AML-193 (cell line): ENCODE data around the gene SLMAP.

Experiments used
- DNase-seq, 2 experiments: peaks; one replicate each; lab custom pipeline; 2025; lab: John Stamatoyannopoulos, UW

Gene SLMAP

DNA sequence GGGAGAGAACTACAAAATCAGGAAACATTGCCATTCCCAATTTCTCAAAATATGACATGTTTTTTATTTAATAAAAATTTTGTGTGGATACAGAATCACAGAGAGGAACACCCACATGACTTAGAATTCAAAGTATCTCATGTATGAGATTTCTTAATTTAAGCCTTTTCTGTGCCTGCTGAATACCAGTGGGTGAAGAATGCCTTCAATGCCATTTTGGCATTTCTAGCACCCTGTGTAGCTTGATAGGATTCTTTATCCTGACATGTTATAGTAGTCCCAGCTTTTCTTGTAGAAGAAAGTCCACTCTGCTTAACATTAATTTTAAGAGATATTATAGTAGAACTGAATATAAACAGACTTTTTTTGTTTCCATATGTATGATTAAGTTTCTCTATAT is 3.1 kb upstream of the SLMAP start:
- DNase-seq = no peak

DNA sequence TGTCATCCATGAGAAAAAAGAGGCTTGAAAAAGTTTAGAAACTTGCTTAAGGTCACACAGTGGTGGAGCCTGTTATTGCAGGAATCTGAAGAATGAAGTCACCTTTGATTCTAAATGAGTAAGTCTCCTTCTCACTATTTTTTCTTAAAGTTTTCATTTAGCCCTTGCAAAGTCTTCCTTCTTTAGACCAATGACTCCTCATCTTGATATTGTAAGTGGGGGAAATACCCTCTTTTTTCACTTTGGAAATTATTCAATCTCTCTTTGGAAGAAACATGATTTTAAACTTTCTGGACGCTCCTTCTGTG is 787 bp upstream of the SLMAP start:
- peak; percentile 77 to 87 for DNase-seq

DNA sequence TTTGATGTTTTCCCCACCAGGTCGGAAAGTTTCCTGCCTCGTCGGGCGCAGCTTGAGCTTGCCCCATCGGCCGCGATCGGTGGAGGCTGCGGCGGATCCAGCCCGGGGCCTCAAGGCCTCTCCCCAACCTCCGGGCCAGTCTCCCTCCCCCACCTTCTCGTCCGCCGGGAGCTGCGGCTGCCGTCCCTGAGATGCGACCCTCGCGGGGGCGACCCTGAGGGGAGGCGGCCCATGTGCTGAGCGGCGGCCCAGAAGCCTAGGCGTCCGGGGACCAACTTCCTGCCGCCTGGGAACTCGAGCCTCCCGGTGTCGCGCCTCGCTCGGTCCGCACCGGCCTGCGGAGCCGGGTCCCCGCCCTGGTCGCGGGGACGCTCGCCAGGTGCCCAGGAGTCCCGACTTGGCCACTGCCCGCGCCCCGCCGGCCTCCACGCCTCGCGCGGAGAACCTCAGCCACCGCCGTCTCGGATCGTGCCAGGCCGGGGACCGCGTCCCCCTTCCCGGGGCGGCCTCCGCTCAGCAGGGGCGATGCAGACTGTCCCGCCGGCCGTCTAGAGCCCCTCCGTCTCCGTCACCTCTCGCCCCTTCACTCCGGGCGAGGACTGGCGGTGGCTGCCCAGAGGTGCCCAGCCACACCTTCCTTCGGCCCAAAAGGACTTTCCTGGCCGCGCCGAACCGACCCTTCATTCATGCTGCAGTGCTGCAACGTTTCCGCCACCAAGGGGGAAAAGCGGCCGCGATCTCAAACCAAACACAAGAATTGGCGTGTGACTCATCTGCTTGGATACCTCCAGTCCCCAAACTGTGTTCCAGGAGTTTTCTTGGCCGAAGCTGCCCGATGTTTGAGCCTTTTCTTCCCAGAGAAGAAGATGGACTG is 656 bp downstream of the SLMAP start:
- DNase-seq = peak; percentile 31 to 44

DNA sequence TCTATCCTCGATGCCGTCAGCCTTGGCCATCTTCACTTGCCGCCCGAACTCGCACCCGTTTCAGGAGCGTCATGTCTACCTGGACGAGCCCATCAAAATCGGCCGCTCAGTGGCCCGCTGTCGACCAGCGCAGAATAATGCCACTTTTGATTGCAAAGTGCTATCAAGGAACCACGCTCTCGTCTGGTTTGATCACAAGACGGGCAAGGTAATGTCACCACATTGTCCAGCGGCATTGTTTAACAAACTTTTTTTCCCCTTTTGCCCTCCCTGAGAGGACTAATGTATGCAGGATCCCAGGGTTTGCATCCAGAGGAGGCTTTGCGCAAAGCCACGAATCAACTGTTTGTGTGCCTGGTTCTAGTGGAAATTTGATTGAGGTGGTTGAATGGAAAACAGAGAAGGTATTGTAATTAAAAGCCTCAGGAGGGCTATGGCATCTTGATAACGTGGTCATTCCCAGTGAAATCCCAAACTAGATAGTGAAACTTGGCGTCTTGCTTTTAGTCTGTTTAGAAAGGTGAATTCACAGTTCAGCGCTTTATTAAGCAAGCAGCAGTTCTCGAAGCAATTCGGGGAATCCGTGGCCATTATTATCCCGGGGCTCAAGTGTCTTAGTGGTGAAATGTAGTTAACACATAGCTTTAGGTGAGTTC is 1.7 kb downstream of the SLMAP start:
- peak; percentile 27 to 34 for DNase-seq

DNA sequence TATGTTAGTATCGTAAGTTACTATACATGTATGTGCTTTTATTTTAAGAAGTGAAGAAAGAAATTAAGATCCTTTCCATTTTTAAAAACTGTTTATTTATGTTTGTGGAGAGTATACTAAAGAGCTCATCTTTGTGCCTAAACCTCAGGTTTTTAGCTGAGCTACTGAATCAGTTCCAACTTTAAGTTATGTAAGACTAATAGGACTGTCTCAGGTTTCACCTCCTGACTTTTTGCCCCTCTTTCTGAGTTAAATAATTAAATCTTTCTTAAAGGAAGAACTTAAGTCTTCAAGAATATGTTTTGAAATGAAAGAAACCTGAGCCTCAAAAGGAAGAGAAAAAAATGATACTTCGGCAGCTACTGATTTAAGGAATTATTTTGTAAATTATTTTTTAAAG is 2.6 kb downstream of the SLMAP start:
- DNase-seq = no peak

DNA sequence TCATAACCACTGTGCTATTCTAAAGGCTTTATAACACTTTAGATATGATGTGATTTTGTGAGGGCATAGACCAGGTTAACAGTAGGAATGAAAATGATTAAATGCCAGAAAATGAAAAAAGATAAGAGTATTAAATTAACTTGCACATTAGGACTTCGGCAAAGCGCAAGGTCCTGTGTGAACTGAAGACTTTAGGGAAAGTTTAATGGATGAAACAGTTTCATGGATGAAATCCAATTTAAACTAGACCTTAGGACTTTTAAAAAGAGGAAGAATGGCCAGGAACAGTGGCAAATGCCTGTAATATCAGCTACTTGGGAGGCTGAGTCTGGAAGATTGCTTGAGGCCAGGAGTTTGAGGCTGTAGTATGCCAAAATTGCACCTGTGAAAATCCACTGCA is 8.7 kb downstream of the SLMAP start:
- DNase-seq = no peak

DNA sequence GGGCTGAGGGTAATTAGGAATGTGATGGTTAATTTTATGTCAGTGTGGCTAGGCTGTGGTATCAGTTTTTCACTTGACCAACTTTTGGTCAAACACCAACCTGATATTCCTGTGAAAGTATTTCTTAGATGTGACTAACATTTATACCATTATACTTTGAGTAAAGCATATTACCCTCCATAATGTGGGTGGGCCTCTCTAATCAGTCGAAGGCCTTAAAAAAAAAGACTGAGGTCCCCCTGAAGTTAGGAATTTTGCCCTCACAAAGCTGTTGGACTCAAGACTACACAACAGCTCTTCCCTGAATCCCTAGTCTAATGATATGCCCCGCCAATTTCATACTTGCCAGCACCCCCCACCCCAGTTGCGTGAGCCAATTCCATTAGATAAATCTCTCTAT is 12.5 kb downstream of the SLMAP start:
- no peak for DNase-seq

DNA sequence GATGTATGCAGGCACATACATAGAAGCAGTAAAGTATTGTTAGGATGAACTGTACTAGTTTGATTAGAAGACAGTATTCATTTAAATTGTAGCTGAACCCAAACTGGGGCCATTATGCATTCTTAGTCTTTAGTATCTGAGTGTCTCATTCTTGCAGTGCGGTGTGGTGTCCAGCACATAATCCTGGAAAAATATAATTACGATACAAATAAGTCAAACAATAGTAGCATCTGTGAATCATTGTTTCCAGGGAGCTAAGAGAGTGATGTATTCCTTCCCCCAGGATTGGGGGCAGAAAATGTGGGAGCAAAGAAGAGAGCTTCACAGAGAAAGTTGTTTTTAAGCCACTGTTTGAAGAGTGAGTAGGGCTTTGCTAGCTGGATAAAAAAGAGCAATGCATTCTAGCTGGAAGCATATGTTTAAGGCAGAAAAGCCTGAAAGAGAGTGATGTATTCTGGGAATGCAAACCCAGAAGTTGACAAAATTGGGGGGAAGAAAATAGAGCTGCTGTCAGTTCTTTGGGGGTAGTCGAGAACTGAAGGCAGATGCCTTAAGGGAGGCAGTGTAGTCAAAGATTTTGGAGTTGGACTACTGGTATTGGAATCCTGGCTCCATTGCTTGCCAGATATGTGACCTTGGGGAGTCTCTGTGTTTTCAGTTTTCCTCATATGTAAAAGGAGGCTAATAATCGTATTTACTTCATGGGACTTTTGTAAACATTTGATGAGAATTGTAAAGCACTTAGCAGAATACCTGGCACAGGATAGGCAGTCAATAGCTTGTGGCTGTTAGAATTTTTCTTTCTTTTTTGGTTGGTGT is 14.1 kb downstream of the SLMAP start:
- no peak for DNase-seq

DNA sequence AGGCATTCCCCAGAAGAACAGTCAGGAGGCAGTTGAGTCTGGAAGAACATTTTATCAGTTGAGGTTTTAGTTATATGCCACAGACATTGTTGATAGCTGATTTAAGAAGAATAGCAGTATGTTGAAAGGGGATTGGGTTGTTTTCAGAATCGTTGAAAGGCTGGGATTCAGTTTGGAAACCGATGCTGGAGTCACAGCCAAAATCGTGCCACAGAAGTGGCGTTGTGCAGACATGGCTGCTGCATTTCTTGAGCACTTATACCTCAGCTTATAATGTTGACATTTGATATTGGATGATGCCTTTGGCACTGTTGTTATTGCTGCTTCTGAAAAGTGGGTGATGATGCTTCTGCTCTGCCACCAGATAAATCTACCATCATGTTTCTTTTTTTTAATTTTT is 16.1 kb downstream of the SLMAP start:
- DNase-seq = no peak

DNA sequence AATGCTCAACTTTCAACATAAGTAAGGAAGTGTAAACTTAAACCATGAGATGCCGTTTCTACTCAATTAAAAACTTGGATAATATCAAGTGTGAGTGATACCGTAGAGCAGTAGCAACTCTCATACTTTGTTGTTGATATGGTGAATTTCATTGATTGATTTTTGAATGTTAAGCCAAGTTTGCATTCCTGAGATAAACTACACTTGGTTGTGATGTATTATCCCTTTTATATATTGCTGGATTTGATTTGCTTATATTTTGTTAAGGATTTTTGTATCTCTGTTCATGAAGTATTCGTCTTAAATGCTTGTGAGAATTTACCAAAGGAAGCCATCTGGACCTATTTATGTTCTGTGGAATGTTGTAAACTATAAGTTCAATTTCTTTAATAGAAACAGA is 21.7 kb downstream of the SLMAP start:
- no peak for DNase-seq

DNA sequence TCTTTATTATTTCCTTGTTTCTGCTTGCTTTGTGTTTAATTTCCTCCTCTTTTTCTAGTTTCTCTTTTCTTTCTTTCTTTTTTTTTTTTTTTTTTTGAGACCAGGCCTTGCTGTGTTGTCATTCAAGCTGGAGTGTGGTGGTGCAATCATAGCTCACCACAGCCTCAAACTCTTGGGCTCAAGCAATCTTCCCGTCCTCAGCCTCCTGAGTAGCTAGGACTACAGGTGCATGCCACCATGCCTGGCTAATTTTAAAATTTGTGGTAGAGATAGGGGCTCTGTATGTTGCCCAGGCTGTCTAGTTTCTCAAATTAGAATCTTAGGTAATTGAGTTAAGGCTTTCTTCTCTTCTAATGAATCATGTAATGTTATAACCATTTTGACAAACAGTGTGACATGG is 22.4 kb downstream of the SLMAP start:
- DNase-seq = peak; percentile 60 to 75

DNA sequence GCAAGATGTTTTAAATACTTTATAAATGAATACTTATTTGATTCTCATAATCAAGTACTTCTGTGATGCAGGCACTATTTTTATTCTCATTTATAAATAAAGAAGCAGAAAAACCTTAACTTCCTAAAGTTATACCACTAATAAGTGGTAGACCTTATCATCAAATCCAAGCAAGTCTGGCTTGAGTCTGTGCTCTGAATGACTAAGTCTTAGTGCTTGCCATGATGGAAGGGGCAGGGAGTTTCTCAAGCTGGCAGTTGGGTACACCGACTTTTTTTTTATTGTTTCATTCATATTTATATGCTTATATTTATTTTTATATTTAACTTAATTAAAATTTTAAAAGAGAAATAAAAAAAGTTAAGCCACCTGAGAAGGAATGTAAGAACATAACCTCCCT is 23.6 kb downstream of the SLMAP start:
- no peak for DNase-seq

DNA sequence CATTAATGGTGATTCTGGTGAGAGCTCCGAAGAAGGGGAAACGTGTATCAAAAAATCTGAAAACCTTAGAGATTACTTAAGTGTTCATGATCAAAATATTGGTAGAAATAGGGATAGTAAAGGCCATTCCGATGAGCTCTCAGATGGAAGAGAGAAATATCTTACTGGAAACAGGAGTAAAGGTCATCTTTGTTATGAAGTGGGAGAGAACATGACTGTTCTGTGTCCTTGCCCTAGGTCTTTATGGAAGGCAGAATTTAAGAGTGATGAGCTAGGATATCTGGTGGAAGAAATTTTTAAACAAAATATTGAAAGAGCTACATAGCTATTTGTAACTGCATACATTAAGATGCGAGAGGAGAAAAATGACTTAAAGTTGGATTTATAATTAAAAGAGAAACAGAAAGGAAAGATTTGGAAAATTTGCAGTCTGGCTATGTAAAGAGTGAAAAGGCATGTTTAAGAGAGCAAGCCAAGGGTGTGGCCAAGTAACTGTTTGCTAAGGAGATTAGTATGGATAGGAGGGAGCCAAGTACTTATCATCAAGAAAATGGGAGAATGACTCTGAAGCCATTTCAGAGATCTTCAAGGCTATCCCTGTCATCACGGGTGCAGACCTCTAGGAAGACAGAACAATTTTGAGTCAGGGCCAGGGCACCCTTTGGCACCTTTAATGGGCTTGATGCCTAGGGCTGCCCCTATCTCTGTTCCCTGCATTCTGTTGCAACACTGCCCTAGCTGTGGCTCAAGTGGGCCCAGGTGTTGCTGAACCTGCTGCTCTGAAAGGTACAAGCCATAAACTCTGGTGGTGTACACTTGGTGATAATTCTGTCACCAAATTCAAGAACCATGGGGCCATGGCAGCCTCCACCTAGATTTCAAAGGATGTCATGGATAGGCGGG is 27.3 kb downstream of the SLMAP start:
- no peak for DNase-seq

DNA sequence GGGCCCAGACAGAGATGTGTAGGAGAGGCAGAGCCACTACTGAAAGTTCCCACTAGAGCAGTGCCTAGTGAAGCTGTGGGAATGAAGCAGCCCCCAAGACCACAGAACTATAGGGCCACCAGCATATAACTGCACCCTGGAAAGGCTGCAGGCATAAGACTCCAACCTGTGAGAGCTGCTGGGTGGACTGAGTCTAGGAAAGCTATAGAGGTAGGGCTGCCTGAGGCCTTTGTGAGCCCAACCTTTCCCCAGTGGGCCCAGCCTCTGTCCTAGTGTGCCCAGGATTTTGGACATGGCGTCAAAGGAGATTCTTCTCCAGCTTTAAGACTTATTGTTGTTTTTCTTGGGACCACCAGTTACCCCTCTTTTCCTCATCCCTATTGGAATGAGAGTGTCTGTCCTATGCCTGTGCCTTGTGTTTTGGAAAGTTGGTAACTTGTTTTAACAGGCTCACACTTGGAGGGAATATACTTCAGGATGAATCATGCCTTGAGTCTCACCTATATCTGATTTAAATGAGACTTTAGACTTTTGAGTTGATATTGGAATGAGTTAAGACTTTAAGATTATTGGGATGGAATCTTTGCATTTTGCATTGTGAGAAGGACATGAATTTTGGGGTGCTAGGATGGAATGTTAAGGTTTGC is 28.1 kb downstream of the SLMAP start:
- DNase-seq = no peak

DNA sequence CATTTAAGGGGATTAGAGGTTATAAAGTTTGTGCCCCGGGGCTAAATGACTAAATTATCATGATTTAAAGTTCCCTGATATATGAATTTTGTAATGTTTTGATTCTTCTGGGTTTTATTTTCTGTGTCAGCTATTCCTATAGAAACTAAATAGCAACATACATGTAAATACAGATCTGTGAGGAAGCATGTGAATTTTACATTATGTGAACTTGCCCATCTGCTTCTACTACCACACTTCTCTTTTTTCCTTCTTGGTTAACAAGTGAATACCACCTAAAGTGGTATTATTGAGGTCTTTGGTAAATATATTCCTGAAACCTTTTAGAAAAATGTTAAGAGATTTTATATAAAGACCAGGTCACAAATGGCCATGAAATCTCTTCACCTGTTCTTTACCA is 29.3 kb downstream of the SLMAP start:
- DNase-seq = no peak

DNA sequence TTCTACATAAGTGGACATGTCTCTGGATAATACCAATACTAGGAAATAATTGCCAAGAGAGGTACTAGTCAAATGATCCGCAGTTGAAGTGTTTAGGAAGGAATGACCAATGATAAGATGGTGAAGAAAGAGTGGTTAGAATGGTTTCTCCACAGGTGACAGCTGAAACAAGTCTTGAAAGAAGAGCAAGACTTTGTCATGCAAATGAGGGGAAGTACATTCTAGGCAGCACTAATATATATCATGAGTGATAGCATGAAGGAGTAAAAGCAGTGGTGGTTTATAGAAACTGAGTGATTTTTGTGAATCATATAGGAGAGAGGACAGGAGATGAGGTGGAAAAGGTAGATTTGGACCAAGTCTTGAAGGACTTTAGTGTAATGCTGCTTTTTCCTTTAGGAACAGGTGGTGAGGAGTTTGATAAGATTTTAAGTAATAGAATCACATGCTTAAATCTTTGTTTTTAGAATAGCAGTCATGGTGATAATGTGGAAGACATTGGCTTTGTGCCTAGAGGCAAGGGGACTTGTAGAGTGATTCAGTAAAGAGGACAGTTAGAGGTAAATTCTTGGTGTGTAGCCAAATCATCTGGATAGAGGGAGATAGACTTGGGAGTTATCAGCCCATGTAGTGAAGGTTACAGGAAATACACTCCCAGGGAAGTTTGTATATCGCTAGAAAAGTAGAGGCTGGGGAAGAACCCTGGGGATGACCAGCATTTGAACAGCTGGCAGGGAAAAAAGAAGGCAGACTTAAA is 31.9 kb downstream of the SLMAP start:
- no peak for DNase-seq

DNA sequence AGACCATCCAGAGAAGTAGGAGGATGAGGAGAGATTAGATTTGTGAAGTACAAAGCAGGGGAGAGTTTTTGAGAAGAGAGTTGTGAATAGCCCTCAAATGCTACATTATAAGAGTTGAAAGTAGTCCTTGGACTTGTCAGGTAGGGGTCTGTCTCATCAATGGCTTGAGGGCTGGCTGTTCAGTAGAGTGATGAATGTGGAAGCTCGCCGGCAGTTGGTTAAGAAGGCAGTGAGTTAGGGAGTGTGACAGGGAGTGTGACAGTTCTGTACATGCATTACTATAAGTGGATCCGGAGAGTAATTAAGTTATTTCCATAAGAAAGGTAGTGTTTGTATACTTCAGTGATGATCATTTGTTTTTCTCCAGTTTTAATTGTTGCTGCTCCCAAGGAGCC is 32.5 kb downstream of the SLMAP start:
- DNase-seq = no peak

DNA sequence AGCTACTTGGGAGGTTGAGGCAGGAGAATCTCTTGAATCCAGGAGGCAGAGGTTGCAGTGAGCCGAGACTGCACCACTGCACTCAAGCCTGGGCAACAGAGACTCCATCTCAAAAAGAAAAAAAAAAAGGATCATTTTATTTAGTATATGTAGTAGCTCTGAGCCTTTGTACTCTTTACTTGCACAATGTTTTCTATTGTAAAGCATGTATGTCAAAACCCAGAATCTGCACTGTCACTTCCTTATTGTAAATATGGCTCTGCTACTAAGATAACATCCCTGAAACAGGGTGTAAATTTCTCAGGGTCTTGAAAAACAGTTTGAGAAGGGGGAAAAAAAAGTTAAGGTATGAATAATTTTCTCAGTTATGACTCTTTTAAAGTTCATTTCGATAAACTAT is 35.1 kb downstream of the SLMAP start:
- peak; percentile 97 to 98 for DNase-seq

DNA sequence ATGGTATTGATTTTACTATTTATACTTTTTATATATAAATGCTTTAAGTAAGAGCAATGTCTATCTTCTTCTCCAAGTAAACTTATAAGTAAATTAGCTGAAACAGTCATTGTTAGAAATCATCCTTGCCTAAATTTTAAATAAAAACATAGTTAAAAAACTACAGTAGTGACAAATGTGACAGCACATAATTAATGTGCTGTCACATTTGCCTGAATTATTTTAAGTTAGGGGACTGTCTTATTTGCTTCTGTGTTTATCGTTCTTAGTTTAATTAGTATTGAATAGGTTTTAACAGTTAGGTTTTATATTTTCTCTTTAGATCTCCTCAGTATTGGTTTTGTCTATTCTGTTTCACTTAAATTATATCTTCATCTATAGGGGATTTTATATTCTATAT is 36.1 kb downstream of the SLMAP start:
- DNase-seq = no peak

DNA sequence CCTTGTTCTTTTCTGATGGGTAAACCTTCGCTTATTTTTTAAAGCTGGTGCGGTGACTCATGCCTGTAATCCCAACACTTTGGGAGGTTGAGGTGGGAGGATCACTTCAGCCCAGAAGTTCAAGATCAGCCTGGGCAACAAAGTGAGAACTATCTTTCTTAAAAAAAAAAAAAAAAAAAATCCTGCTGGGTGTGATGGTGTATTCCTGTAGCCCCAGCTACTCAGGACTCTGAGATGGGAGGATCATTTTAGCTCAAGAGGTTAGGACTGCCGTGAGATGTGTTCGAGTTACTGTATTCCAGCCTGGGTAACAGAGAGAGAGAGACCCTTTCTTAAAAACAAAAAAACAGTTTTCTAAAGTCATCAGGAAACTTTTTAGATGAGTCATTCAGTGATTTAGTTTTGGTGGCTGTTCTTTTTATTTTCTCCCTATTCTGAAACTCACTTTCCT is 37.7 kb downstream of the SLMAP start:
- DNase-seq = no peak

DNA sequence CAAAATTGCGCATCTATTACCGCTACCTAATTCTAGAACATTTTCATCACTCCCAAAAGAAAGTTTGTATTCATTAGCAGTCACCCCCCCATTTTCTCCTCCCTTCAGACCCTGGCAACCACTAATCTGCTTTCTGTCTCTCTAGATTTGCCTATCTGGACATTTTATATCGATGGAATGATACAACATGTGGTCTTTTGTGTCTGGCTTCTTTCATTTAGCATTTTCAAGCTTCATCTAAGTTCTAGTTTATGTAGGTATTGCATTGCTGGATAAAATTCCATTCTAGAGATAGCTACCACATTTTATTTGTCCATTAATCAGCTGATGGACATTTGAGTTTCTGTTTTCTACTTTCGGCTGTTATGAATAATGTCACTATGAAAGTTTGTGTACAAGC is 38.4 kb downstream of the SLMAP start:
- DNase-seq = no peak
